Astrocyte (in vitro differentiated cells and primary cell): Measurements from ENCODE around the gene COL5A1. TPM values are rescaled to one million over a fixed set of nuclear protein-coding genes. Genes with fewer than 3 reads are reported as not detected.

Source experiments
- DNase-seq: peaks from one replicate; pipeline ENCODE4 v3.0.0-alpha.2; 2010; ENCODE audit warnings: low read depth
- FAIRE-seq: peaks from 2 replicates; lab custom pipeline; 2011; peaks lifted over from hg19 to GRCh38; lab: Jason Lieb, UNC
- H2AFZ ChIP-seq: 2 replicates; pipeline ENCODE4 v1.6.0; 2012; ENCODE audit warnings: low read depth, low read length, inconsistent platforms
- H3K27ac ChIP-seq: 2 replicates; pipeline ENCODE4 v1.5.1; 2011; ENCODE audit warnings: low read depth, low read length, inconsistent platforms
- H3K27me3 ChIP-seq: 2 replicates; pipeline ENCODE4 v1.6.0; 2011; ENCODE audit warnings: low read length, inconsistent platforms; ENCODE audit not compliant: insufficient read depth
- H3K36me3 ChIP-seq: 2 replicates; pipeline ENCODE4 v1.5.1; 2011; ENCODE audit warnings: low read length, inconsistent platforms; ENCODE audit not compliant: insufficient read depth
- H3K4me1 ChIP-seq: 2 replicates; pipeline ENCODE4 v1.5.1; 2011; ENCODE audit warnings: low read length, inconsistent platforms; ENCODE audit not compliant: insufficient read depth
- H3K4me2 ChIP-seq: 2 replicates; pipeline ENCODE4 v1.6.0; 2012; ENCODE audit warnings: low read length, inconsistent platforms
- H3K4me3 ChIP-seq: 2 replicates; pipeline ENCODE4 v1.5.1; 2011; ENCODE audit warnings: low read depth, mild to moderate bottlenecking, low read length, inconsistent platforms; ENCODE audit not compliant: insufficient read depth
- H3K79me2 ChIP-seq: 2 replicates; pipeline ENCODE4 v1.6.0; 2012; ENCODE audit warnings: mild to moderate bottlenecking, low read length, inconsistent platforms; ENCODE audit not compliant: insufficient read depth
- H3K9ac ChIP-seq: 2 replicates; pipeline ENCODE4 v1.6.0; 2012; ENCODE audit warnings: mild to moderate bottlenecking, low read length, inconsistent platforms
- H3K9me3 ChIP-seq: 2 replicates; pipeline ENCODE4 v1.5.1; 2012; ENCODE audit warnings: low read depth, mild to moderate bottlenecking, low read length, inconsistent platforms; ENCODE audit not compliant: insufficient read depth
- H4K20me1 ChIP-seq: 2 replicates; pipeline ENCODE4 v1.6.0; 2012; ENCODE audit warnings: low read length, inconsistent platforms; ENCODE audit not compliant: insufficient read depth
- H3K27ac Mint-ChIP-seq: one replicate; pipeline ENCODE4 v1.8.0; 2021; ENCODE audit warnings: mild to moderate bottlenecking, mixed read lengths; ENCODE audit not compliant: unreplicated experiment
- H3K27me3 Mint-ChIP-seq: one replicate; pipeline ENCODE4 v1.8.0; 2021; ENCODE audit warnings: low read depth, mixed read lengths; ENCODE audit not compliant: unreplicated experiment
- H3K36me3 Mint-ChIP-seq: one replicate; pipeline ENCODE4 v1.8.0; 2021; ENCODE audit warnings: low read depth, mixed read lengths; ENCODE audit not compliant: unreplicated experiment
- H3K4me1 Mint-ChIP-seq: one replicate; pipeline ENCODE4 v1.8.0; 2021; ENCODE audit warnings: low read depth, mixed read lengths; ENCODE audit not compliant: unreplicated experiment
- H3K4me3 Mint-ChIP-seq: one replicate; pipeline ENCODE4 v1.8.0; 2021; ENCODE audit warnings: mild to moderate bottlenecking, moderate library complexity, mixed read lengths; ENCODE audit not compliant: unreplicated experiment
- H3K9me3 Mint-ChIP-seq: one replicate; pipeline ENCODE4 v1.8.0; 2021; ENCODE audit warnings: mild to moderate bottlenecking, mixed read lengths; ENCODE audit not compliant: unreplicated experiment
- EZH2 ChIP-seq: IDR thresholded peaks from 2 replicates; pipeline ENCODE4 v1.6.1; 2012; ENCODE audit warnings: mild to moderate bottlenecking, low read length, inconsistent platforms; ENCODE audit not compliant: insufficient read depth
- total RNA-seq: library from RNA; stranded (reverse); gene quantifications from 2 replicates; pipeline ENCODE4 v1.2.1, GENCODE V29; 2021
- TF ChIP-seq, protein P1 (sequence below): IDR thresholded peaks from 2 replicates; pipeline ENCODE4 v1.5.1; 2011; ENCODE audit warnings: low read depth, mild to moderate bottlenecking, inconsistent platforms, low read length, moderate library complexity; ENCODE audit not compliant: insufficient read depth

COL5A1 gene
- total RNA-seq, 1 donor from 2014 or later, result 1,055 TPM

- Histone ChIP-seq H3K9ac (no peak overlapping the region), H4K20me1 (no peaks in the 10 kb centered on the region), H3K79me2 (no peaks in the 10 kb centered on the region), H3K4me1 (peaks cover 15% of the 10 kb centered on the region), H3K4me2 (no peak overlapping the region), H3K36me3 (no peaks in the 10 kb centered on the region), H3K27ac (no peak overlapping the region), H2AFZ (no peak overlapping the region), H3K27me3 (no peaks in the 10 kb centered on the region), H3K9me3 (no peaks in the 10 kb centered on the region), H3K4me3 (no peak overlapping the region)
- Mint-ChIP-seq H3K4me1 (peaks cover 21% of the 10 kb centered on the region), H3K27ac (no peak overlapping the region), H3K36me3 (peaks cover 3% of the 10 kb centered on the region), H3K4me3 (no peak overlapping the region), H3K9me3 (peaks cover 2% of the 10 kb centered on the region), H3K27me3 (no peaks in the 10 kb centered on the region)
- DNase-seq (no peak), FAIRE-seq (no peak)
- TF ChIP-seq, protein P1, sequence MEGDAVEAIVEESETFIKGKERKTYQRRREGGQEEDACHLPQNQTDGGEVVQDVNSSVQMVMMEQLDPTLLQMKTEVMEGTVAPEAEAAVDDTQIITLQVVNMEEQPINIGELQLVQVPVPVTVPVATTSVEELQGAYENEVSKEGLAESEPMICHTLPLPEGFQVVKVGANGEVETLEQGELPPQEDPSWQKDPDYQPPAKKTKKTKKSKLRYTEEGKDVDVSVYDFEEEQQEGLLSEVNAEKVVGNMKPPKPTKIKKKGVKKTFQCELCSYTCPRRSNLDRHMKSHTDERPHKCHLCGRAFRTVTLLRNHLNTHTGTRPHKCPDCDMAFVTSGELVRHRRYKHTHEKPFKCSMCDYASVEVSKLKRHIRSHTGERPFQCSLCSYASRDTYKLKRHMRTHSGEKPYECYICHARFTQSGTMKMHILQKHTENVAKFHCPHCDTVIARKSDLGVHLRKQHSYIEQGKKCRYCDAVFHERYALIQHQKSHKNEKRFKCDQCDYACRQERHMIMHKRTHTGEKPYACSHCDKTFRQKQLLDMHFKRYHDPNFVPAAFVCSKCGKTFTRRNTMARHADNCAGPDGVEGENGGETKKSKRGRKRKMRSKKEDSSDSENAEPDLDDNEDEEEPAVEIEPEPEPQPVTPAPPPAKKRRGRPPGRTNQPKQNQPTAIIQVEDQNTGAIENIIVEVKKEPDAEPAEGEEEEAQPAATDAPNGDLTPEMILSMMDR, result no peak
- no peak for TF ChIP-seq EZH2
Observed at GRCh38 chr9:134617246-134617645, 24.4 kb upstream of the COL5A1 start.

GRCh38 chr9:134617836-134618162 is 23.8 kb upstream of the COL5A1 start:
- H2AFZ ChIP-seq, result peak overlapping the region; percentile 52
- no peak for FAIRE-seq
- H3K4me3 Mint-ChIP-seq, result no peak overlapping the region
- no peak overlapping the region for H3K27ac Mint-ChIP-seq
- H3K9me3 Mint-ChIP-seq, result peaks cover 2% of the 10 kb centered on the region
- H3K79me2 ChIP-seq, result no peaks in the 10 kb centered on the region
- no peaks in the 10 kb centered on the region for H3K9me3 ChIP-seq
- H3K4me2 ChIP-seq, result no peak overlapping the region
- H3K9ac ChIP-seq, result no peak overlapping the region
- no peaks in the 10 kb centered on the region for H3K27me3 ChIP-seq
- no peak for DNase-seq
- no peaks in the 10 kb centered on the region for H3K36me3 Mint-ChIP-seq
- peaks cover 24% of the 10 kb centered on the region for H3K4me1 Mint-ChIP-seq
- H3K27ac ChIP-seq, result no peak overlapping the region
- H3K36me3 ChIP-seq, result no peaks in the 10 kb centered on the region
- H3K4me1 ChIP-seq, result peaks cover 15% of the 10 kb centered on the region
- TF ChIP-seq EZH2, result no peak
- TF ChIP-seq, protein P1, result no peak
- no peaks in the 10 kb centered on the region for H3K27me3 Mint-ChIP-seq
- no peaks in the 10 kb centered on the region for H4K20me1 ChIP-seq
- H3K4me3 ChIP-seq, result no peak overlapping the region

DNA sequence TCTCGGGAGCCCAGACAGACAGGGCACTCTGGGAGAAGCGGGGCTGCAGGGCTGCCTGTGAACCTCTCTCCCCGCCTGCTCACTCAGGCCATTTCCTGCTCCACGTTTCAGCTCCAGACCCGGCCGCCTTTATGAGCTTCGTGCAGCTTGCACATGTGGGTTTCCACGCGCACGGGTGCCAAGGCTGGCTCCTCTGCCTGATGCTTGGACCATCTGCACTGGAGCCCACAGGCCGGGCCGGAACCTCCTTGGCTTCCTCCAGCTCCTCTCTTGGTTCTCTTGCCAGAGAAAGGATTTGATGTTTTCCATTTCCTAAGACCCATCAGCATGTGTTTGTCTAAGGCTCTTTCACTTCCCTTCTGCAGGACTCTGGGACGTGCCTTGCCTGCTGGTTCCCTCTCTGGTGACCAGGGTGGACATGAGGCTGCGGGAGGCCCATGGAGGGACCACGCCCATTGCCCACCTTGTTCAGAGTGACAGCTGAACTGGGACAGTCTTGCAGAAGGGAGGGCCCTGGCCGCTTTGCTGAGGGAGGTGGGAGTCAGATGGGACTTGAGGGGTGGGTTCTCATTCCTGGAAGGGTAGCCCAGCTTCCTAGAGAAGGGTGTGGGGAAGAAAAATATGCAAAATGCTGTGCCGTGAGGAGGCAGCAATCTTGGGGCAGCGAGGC is 23.3 kb upstream of the COL5A1 start:
- DNase-seq, result no peak
- Mint-ChIP-seq H3K27me3 (no peaks in the 10 kb centered on the region), H3K27ac (no peak overlapping the region), H3K4me3 (peak overlapping the region; percentile 20), H3K36me3 (no peaks in the 10 kb centered on the region), H3K4me1 (peaks cover 27% of the 10 kb centered on the region), H3K9me3 (peaks cover 2% of the 10 kb centered on the region)
- H4K20me1 ChIP-seq, result no peaks in the 10 kb centered on the region
- no peaks in the 10 kb centered on the region for H3K79me2 ChIP-seq
- H3K27me3 ChIP-seq, result no peaks in the 10 kb centered on the region
- no peaks in the 10 kb centered on the region for H3K36me3 ChIP-seq
- H3K4me3 ChIP-seq, result no peak overlapping the region
- TF ChIP-seq, protein P1, result no peak
- TF ChIP-seq EZH2, result no peak
- no peaks in the 10 kb centered on the region for H3K9me3 ChIP-seq
- H3K9ac ChIP-seq, result no peak overlapping the region
- H2AFZ ChIP-seq, result peak overlapping the region; percentile 52
- peaks cover 16% of the 10 kb centered on the region for H3K4me1 ChIP-seq
- H3K27ac ChIP-seq, result no peak overlapping the region
- H3K4me2 ChIP-seq, result no peak overlapping the region
- FAIRE-seq, result no peak
